Tibial nerve (tissue), 4 donors: ENCODE data around the gene PEX16. TPM values are rescaled to one million over a fixed set of nuclear protein-coding genes. Genes with fewer than 3 reads are reported as not detected.

Experiments
- DNase-seq, 2 donors: peaks; one replicate each; pipeline ENCODE4 v3.0.0-alpha.2; 2019; ENCODE audit warnings: low spot score in 2 of 2
- H3K27ac ChIP-seq, 4 donors: fragments of 200-600 bp; sonication (generic) in 3 of 4; one replicate each; pipeline ENCODE4 v1.5.1; 2017 to 2019; ENCODE audit warnings: mild to moderate bottlenecking in 1 of 4
- H3K27me3 ChIP-seq, 2 donors: fragments of 200-600 bp; sonication (generic) in 1 of 2; one replicate each; pipeline versions ENCODE4 v1.5.1 to v1.6.0; 2017 to 2019
- H3K36me3 ChIP-seq, 3 donors: fragments of 200-600 bp; sonication (generic); one replicate each; pipeline ENCODE4 v1.5.1; 2018 to 2019
- H3K4me1 ChIP-seq, 4 donors: fragments of 200-600 bp; sonication (generic) in 3 of 4; one replicate each; pipeline ENCODE4 v1.5.1; 2017 to 2019
- H3K4me3 ChIP-seq, 4 donors: fragments of 200-600 bp; sonication (generic) in 3 of 4; one replicate each; pipeline ENCODE4 v1.5.1; 2017 to 2019; ENCODE audit warnings: mild to moderate bottlenecking in 1 of 4, moderate library complexity in 1 of 4
- H3K9me3 ChIP-seq, 4 donors: fragments of 200-600 bp; sonication (generic) in 3 of 4; one replicate each; pipeline ENCODE4 v1.5.1; 2017 to 2019
- EP300 ChIP-seq, 2 donors: sonication (generic); formaldehyde crosslinking; IDR thresholded peaks; one replicate each; pipeline ENCODE4 v1.6.1; 2017; ENCODE audit warnings: antibody characterized with exemption in 2 of 2, mild to moderate bottlenecking in 1 of 2
- POLR2A ChIP-seq, 2 donors: fragments of 450-650 bp; IDR thresholded peaks; one replicate each; pipeline ENCODE4 v1.6.1; 2017; ENCODE audit warnings: antibody characterized with exemption in 2 of 2, mild to moderate bottlenecking in 2 of 2, moderate library complexity in 2 of 2
- WGBS, 2 donors: methylation state at CpG; one replicate each; pipeline ENCODE4 v1.1.5; 2018; 5-methylcytosine and 5-hydroxymethylcytosine counted together
- total RNA-seq, 4 donors: library from RNA; depleted of rRNA; stranded (reverse); fragments of >200 nt; gene quantifications; one replicate each; pipeline ENCODE4 v1.1.0, GENCODE V29; 2016
- TF ChIP-seq, protein P1 (sequence below), 5 experiments: fragments of 200-600 bp in 3 of 5; fragments of 450-650 bp in 2 of 5; sonication (generic) in 3 of 5; IDR thresholded peaks; one replicate each; pipeline ENCODE4 v1.5.1; 2016 to 2019; ENCODE audit warnings: antibody characterized with exemption in 5 of 5, mild to moderate bottlenecking in 3 of 5, moderate library complexity in 2 of 5

Gene PEX16
- total RNA-seq, 4 donors from 2014 or later, result 33.9 to 38.4 (median 36.5) TPM

DNA sequence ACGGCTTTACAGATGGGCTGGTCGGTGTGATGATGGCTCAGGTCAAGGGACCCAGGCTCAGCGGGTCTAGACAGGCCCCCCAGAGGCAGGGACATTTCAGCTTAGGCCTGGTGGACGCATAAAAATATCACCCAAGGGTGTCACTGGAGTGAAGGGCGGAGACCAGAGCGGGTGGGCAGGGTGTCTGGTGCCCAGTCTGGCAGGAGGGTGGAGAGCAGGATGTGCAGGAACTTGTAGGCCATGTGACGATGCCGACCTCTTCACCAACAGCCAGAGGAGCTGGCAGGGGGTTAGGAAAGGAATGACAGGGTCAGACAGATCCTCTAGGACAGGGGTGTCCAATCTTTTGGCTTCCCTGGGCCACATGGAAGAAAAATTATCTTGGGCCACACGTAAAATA, 27.7 kb downstream of the PEX16 start:
- TF ChIP-seq, protein P1, sequence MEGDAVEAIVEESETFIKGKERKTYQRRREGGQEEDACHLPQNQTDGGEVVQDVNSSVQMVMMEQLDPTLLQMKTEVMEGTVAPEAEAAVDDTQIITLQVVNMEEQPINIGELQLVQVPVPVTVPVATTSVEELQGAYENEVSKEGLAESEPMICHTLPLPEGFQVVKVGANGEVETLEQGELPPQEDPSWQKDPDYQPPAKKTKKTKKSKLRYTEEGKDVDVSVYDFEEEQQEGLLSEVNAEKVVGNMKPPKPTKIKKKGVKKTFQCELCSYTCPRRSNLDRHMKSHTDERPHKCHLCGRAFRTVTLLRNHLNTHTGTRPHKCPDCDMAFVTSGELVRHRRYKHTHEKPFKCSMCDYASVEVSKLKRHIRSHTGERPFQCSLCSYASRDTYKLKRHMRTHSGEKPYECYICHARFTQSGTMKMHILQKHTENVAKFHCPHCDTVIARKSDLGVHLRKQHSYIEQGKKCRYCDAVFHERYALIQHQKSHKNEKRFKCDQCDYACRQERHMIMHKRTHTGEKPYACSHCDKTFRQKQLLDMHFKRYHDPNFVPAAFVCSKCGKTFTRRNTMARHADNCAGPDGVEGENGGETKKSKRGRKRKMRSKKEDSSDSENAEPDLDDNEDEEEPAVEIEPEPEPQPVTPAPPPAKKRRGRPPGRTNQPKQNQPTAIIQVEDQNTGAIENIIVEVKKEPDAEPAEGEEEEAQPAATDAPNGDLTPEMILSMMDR (IDR thresholded peaks at IDR 0.05), result no peak
- TF ChIP-seq POLR2A (IDR thresholded peaks at IDR 0.05) (no peak), EP300 (IDR thresholded peaks at IDR 0.05) (no peak)
- H3K4me1 ChIP-seq, result peaks cover 0 to 33% (median 6%) of the 10 kb centered on the region in 4 donors
- H3K36me3 ChIP-seq, result no peaks in the 10 kb centered on the region
- no peaks in the 10 kb centered on the region for H3K9me3 ChIP-seq
- 77 to 91% methylated on average over 9 of the region's 9 CpGs for WGBS, 2 donors
- peaks cover 0 to 4% of the 10 kb centered on the region in 2 donors for H3K27me3 ChIP-seq
- H3K27ac ChIP-seq, result peak overlapping the region in 3 of 4 donors; percentile 69 to 90 (median 76)
- no peak overlapping the region for H3K4me3 ChIP-seq
- no peak for DNase-seq

DNA sequence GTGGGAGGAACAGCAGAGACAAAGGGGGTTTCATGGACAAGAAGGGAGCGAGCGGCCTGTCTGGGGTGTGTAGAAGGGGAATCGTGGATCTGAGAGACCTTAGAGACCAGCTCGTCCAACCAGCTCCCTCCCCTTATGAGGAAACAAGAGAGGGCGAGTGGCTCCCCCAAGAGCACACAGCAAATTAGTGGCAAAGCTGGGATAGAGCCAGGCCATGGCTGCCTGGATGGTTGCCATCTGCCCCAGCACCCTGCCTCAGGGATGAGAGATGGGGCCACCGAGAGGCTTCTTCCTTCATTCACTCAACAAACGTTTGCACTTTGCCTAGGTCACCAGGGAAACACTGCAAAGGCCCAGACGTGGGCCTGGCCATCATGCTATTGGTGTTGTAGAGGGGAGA, 28.1 kb downstream of the PEX16 start:
- H3K9me3 ChIP-seq, result no peaks in the 10 kb centered on the region
- no peak overlapping the region for H3K4me3 ChIP-seq
- TF ChIP-seq EP300 (IDR thresholded peaks at IDR 0.05) (peak in 1 of 2 donors; percentile 9), POLR2A (IDR thresholded peaks at IDR 0.05) (no peak)
- TF ChIP-seq, protein P1 (IDR thresholded peaks at IDR 0.05), result no peak
- H3K4me1 ChIP-seq, result peaks cover 0 to 37% (median 6%) of the 10 kb centered on the region in 4 donors
- no peaks in the 10 kb centered on the region for H3K36me3 ChIP-seq
- H3K27me3 ChIP-seq, result peaks cover 0 to 4% of the 10 kb centered on the region in 2 donors
- peak overlapping the region; percentile 10 to 90 (median 72) for H3K27ac ChIP-seq
- DNase-seq, result no peak
- 60 to 66% methylated on average over 8 of the region's 8 CpGs for WGBS, 2 donors

DNA sequence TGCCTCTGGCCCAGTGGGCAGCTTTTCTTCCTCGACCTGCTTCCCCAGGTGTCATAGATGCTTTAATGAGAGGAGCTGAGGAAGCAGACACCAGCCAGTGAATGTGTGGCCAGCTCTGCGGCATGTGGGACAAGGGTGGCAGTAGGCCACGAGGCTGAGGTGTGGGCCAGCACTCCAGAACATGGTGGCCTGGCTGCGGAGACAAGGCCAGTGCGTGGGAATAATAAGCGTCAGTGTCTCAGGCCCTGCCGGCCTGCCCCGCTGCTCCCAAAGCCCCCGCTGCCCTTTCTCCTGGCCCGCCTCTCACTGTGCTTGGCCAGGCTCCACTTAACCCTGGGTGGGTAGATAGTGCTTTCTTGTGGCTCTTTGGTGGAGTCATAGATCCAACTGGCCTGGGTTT, 30.1 kb downstream of the PEX16 start:
- peaks cover 0 to 4% of the 10 kb centered on the region in 2 donors for H3K27me3 ChIP-seq
- peaks cover 0 to 7% (median 0%) of the 10 kb centered on the region in 3 donors for H3K36me3 ChIP-seq
- H3K4me3 ChIP-seq, result peak overlapping the region in 1 of 4 donors; percentile 68
- WGBS, 2 donors, result 50 to 65% methylated on average over 8 to 10 of the region's 10 CpGs
- TF ChIP-seq POLR2A (IDR thresholded peaks at IDR 0.05) (no peak), EP300 (IDR thresholded peaks at IDR 0.05) (peak; percentile 33 to 86)
- peak overlapping the region; percentile 62 to 90 (median 70) for H3K27ac ChIP-seq
- H3K9me3 ChIP-seq, result no peaks in the 10 kb centered on the region
- peaks cover 0 to 34% (median 6%) of the 10 kb centered on the region in 4 donors for H3K4me1 ChIP-seq
- no peak for DNase-seq

DNA sequence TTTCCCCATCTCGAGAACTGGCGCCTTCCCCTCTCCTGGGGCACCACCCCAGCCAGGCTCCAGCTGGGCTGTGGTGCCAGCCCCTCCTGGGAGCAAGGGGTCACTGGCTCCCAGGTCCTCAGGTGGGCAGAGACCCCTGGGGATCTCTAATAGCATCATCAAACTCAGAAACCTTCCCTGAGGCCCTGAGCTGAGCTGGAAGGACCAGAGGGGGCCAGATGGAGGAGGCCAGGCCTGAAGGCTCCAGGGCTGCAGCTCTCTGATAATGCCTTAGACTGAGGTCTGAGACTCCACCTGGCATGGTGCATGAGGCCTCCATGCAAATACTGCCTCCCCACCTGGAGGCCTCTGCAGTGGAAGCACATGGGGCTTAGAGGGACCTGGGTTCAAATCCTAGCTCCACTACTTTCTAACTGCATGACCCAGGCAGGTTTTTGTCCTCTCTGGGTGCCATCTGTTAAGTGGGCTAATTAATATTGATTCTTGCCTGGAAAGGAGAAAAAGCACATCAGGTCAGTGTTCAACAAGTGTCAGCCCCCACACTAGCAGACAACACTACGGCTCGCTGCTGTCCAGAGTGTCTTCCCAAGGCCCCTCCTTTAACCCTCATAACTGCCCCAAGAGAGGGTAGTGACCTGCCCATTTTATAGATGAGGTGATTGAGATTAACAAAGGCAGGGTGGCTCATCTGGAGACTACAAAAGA, 30.7 kb downstream of the PEX16 start:
- 61 to 71% methylated on average over 4 of the region's 4 CpGs for WGBS, 2 donors
- H3K4me3 ChIP-seq, result peak overlapping the region in 3 of 4 donors; percentile 42 to 68 (median 50)
- TF ChIP-seq POLR2A (IDR thresholded peaks at IDR 0.05) (no peak), EP300 (IDR thresholded peaks at IDR 0.05) (no peak)
- TF ChIP-seq, protein P1 (IDR thresholded peaks at IDR 0.05), result no peak
- no peaks in the 10 kb centered on the region for H3K9me3 ChIP-seq
- peaks cover 0 to 28% (median 6%) of the 10 kb centered on the region in 4 donors for H3K4me1 ChIP-seq
- peak overlapping the region; percentile 62 to 90 (median 70) for H3K27ac ChIP-seq
- H3K36me3 ChIP-seq, result peaks cover 0 to 13% (median 0%) of the 10 kb centered on the region in 3 donors
- no peak for DNase-seq
- H3K27me3 ChIP-seq, result peaks cover 0 to 4% of the 10 kb centered on the region in 2 donors

DNA sequence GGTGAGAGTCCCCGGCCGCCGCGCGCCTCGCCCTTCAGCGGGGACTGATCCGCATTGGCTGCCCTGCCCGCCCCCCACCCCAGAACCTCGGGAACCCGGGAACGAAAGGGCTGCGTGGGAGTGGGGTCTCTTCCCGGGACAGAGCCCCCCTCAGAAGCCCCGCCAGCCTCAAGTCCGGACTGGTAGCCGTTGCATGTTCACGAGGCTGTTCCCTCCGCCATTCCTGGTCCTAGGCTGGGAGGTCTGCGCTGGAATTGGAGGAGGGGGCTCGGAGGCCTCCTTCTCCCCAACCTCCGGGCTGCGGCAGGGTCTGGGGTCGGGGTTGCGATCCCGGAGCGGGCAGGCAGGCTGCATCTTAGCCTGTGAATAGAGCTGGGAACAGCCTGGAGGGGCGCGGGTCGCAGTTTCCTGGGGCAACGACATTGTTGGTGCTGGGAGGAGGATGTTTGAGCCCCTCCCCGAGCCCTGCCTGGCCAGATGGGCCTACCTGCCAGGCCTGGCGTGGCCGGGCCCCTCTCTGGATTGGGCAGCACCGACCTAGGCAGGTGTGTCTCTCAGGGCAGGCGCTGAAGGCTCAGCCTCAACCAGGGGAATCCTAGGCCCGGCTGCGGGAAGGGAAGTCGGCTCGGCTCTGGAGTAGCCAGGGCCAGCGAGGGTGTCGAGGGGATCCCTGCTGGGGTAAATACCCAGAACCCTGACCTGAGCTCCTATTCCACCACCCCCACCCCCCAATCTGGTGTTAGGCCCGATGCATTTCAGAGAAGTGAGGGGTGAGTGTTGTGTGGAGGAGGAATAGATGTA, 31.6 kb downstream of the PEX16 start:
- 17% methylated on average over 22 to 25 of the region's 43 CpGs for WGBS, 2 donors
- peaks cover 0 to 4% of the 10 kb centered on the region in 2 donors for H3K27me3 ChIP-seq

More for the DNA sequence above, 31.6 kb downstream of the PEX16 start:
- peak overlapping the region; percentile 62 to 90 (median 70) for H3K27ac ChIP-seq
- no peaks in the 10 kb centered on the region for H3K9me3 ChIP-seq
- H3K36me3 ChIP-seq, result peaks cover 0 to 22% (median 0%) of the 10 kb centered on the region in 3 donors
- H3K4me1 ChIP-seq, result peaks cover 0 to 19% (median 6%) of the 10 kb centered on the region in 4 donors
- TF ChIP-seq EP300 (IDR thresholded peaks at IDR 0.05) (no peak), POLR2A (IDR thresholded peaks at IDR 0.05) (no peak)
- TF ChIP-seq, protein P1 (IDR thresholded peaks at IDR 0.05), result no peak
- DNase-seq, result no peak
- H3K4me3 ChIP-seq, result peak overlapping the region; percentile 40 to 68 (median 46)
